DOHH2 (cell line): ENCODE data around the gene CALHM4.

Experiments used
- H3F3A ChIP-seq: fragments of 200-600 bp; sonication (generic), shearing (Covaris generic); 2 replicates; pipeline ENCODE4 v1.6.0; 2016; ENCODE audit warnings: antibody characterized with exemption, mild to moderate bottlenecking; ENCODE audit not compliant: control insufficient read depth, insufficient read depth
- H3K27ac ChIP-seq: fragments of 200-600 bp; sonication (generic); 2 replicates; pipeline ENCODE4 v1.5.1; 2014; ENCODE audit warnings: low read depth, mild to moderate bottlenecking, low read length, moderate library complexity
- H3K27me3 ChIP-seq: fragments of 200-600 bp; sonication (generic); 2 replicates; pipeline ENCODE4 v1.6.1; 2014; ENCODE audit warnings: mild to moderate bottlenecking, low read length, mixed read lengths; ENCODE audit not compliant: control insufficient read depth
- H3K36me3 ChIP-seq: fragments of 200-600 bp; sonication (generic); 2 replicates; pipeline ENCODE4 v1.6.1; 2014; ENCODE audit warnings: mild to moderate bottlenecking, low read length, moderate library complexity, mixed read lengths; ENCODE audit not compliant: control insufficient read depth
- H3K4me1 ChIP-seq: fragments of 200-600 bp; sonication (generic); 2 replicates; pipeline ENCODE4 v1.6.1; 2014; ENCODE audit warnings: mild to moderate bottlenecking, low read length, mixed read lengths; ENCODE audit not compliant: control insufficient read depth
- H3K4me2 ChIP-seq: fragments of 200-600 bp; sonication (generic); 2 replicates; pipeline ENCODE4 v1.6.0; 2014; ENCODE audit warnings: mild to moderate bottlenecking, low read length, moderate library complexity
- H3K4me3 ChIP-seq: fragments of 200-600 bp; sonication (generic); 2 replicates; pipeline ENCODE4 v1.5.1; 2014; ENCODE audit warnings: mild to moderate bottlenecking, low read length, mixed read lengths
- H3K79me2 ChIP-seq: fragments of 200-600 bp; sonication (generic); 2 replicates; pipeline ENCODE4 v1.6.1; 2014; ENCODE audit warnings: mild to moderate bottlenecking, low read length, mixed read lengths; ENCODE audit not compliant: control insufficient read depth
- H3K9me2 ChIP-seq: fragments of 200-600 bp; sonication (generic); replicated peaks from 2 replicates; pipeline ENCODE4 v1.6.1; 2014; ENCODE audit warnings: mild to moderate bottlenecking, low read length, mixed read lengths; ENCODE audit not compliant: control insufficient read depth
- H3K9me3 ChIP-seq: fragments of 200-600 bp; sonication (generic); 2 replicates; pipeline ENCODE4 v1.6.1; 2014; ENCODE audit warnings: antibody characterized with exemption, low read length, mixed read lengths; ENCODE audit not compliant: control insufficient read depth, insufficient read depth
- H4K20me1 ChIP-seq: fragments of 200-600 bp; sonication (generic); 2 replicates; pipeline ENCODE4 v1.6.0; 2014; ENCODE audit warnings: low read depth, mild to moderate bottlenecking, antibody characterized with exemption, low read length, moderate library complexity; ENCODE audit not compliant: control insufficient read depth, insufficient read depth
- CTCF ChIP-seq: fragments of 200-600 bp; sonication (generic); IDR thresholded peaks from one replicate; pipeline ENCODE4 v1.5.1; 2014; ENCODE audit warnings: antibody characterized with exemption, mild to moderate bottlenecking, low read depth, low read length; ENCODE audit not compliant: poor library complexity, severe bottlenecking
- EZH2phosphoT487 ChIP-seq: fragments of 200-600 bp; sonication (generic); IDR thresholded peaks from 2 replicates; pipeline ENCODE4 v1.6.1; 2017; ENCODE audit warnings: borderline replicate concordance, mild to moderate bottlenecking, antibody characterized with exemption, low read length, moderate library complexity, mixed read lengths

CALHM4 gene

GRCh38 chr6:116605935-116606334, 52.4 kb downstream of the CALHM4 start:
- Histone ChIP-seq H3K27ac (no peak overlapping the region), H3K9me2 (no peaks in the 10 kb centered on the region), H3K9me3 (no peaks in the 10 kb centered on the region), H3K4me1 (no peaks in the 10 kb centered on the region), H3K4me3 (no peak overlapping the region), H3K27me3 (no peaks in the 10 kb centered on the region), H3K4me2 (no peak overlapping the region), H4K20me1 (no peaks in the 10 kb centered on the region), H3K36me3 (no peaks in the 10 kb centered on the region), H3K79me2 (no peaks in the 10 kb centered on the region), H3F3A (no peaks in the 10 kb centered on the region)
- TF ChIP-seq CTCF (no peak), EZH2phosphoT487 (no peak)
